H1 (cell line): ENCODE data around the gene KLK12. TPM values are rescaled to one million over a fixed set of nuclear protein-coding genes. Genes with fewer than 3 reads are reported as not detected.
A peak's percentile ranks its signal among the peaks of the same experiment; 100 is the strongest.

Experiments
- CTCF ChIA-PET: fragments of 300-600 bp; sonication (Branson Sonifier 250); formaldehyde crosslinking; loops from one replicate; lab custom pipeline; 2021; ENCODE audit not compliant: partially characterized antibody; lab: Charles Lee
- POLR2A ChIA-PET: fragments of 300-600 bp; sonication (Branson Sonifier 250); formaldehyde crosslinking; loops from one replicate; lab custom pipeline; 2021; ENCODE audit warnings: inconsistent platforms; ENCODE audit not compliant: partially characterized antibody; lab: Charles Lee
- DNase-seq, 2 experiments: peaks; one replicate each; pipeline versions ENCODE4 v3.0.0 to v3.0.0-alpha.2; 2010 to 2022; ENCODE audit warnings: low spot score in 2 of 2, low read depth in 1 of 2, mixed read lengths in 1 of 2
- FAIRE-seq: peaks from 2 replicates; lab custom pipeline; 2011; peaks lifted over from hg19 to GRCh38; lab: Jason Lieb, UNC
- H2AFZ ChIP-seq: 2 replicates; pipeline ENCODE4 v1.8.1; 2012; ENCODE audit warnings: low read length, inconsistent platforms
- H2AK5ac ChIP-seq: 2 replicates; pipeline ENCODE4 v1.6.1; 2013; ENCODE audit warnings: low read depth, low read length
- H2BK120ac ChIP-seq: replicated peaks from 2 replicates; pipeline ENCODE3; 2013; ENCODE audit warnings: low read depth, low read length, inconsistent platforms
- H2BK12ac ChIP-seq: 2 replicates; pipeline ENCODE4 v1.6.1; 2013; ENCODE audit warnings: low read depth, low read length
- H2BK15ac ChIP-seq: 2 replicates; pipeline ENCODE4 v1.6.1; 2013; ENCODE audit warnings: low read length
- H2BK20ac ChIP-seq: 2 replicates; pipeline ENCODE4 v1.6.1; 2013; ENCODE audit warnings: low read length
- H2BK5ac ChIP-seq: 2 replicates; pipeline ENCODE4 v1.6.1; 2013; ENCODE audit warnings: low read depth, low read length
- H3K14ac ChIP-seq: 2 replicates; pipeline ENCODE4 v1.6.1; 2013; ENCODE audit warnings: inconsistent platforms; ENCODE audit not compliant: insufficient read length
- H3K18ac ChIP-seq: 2 replicates; pipeline ENCODE4 v1.6.1; 2013; ENCODE audit warnings: low read length; ENCODE audit errors: extremely low read depth
- H3K23ac ChIP-seq: 2 replicates; pipeline ENCODE4 v1.6.1; 2013; ENCODE audit warnings: inconsistent platforms; ENCODE audit not compliant: insufficient read length
- H3K23me2 ChIP-seq: 2 replicates; pipeline ENCODE4 v1.6.1; 2013; ENCODE audit warnings: low read depth, low read length
- H3K27ac ChIP-seq: 2 replicates; pipeline ENCODE4 v1.6.1; 2011; ENCODE audit warnings: low read depth, low read length, inconsistent platforms
- H3K27me3 ChIP-seq, 4 experiments: replicated peaks in 1 of 4; 1 replicate in 1 of 4; 2 replicates in 3 of 4; pipeline versions ENCODE4 v1.6.1 to v1.8.1; 2011 to 2013; ENCODE audit warnings: low read length in 3 of 4, mild to moderate bottlenecking in 3 of 4, inconsistent platforms in 2 of 4, mixed read lengths in 2 of 4, moderate library complexity in 1 of 4; ENCODE audit not compliant: control insufficient read depth in 3 of 4, insufficient read depth in 3 of 4; ENCODE audit errors: extremely low read depth in 1 of 4
- H3K36me3 ChIP-seq, 4 experiments: 2 replicates each; pipeline versions ENCODE4 v1.6.1 to v1.8.1; 2011 to 2013; ENCODE audit warnings: mild to moderate bottlenecking in 4 of 4, low read length in 3 of 4, moderate library complexity in 2 of 4, control low read depth in 1 of 4, inconsistent platforms in 1 of 4; ENCODE audit not compliant: insufficient read depth in 4 of 4, control insufficient read depth in 2 of 4
- H3K4ac ChIP-seq: replicated peaks from 2 replicates; pipeline ENCODE3; 2013; ENCODE audit warnings: low read length, low read depth, mixed read lengths, inconsistent platforms; ENCODE audit not compliant: insufficient read length
- H3K4me1 ChIP-seq, 4 experiments: replicated peaks in 1 of 4; 1 replicate in 1 of 4; 2 replicates in 3 of 4; pipeline versions ENCODE4 v1.6.1 to v1.8.1; 2011 to 2013; ENCODE audit warnings: low read length in 3 of 4, inconsistent platforms in 2 of 4, mixed read lengths in 1 of 4; ENCODE audit not compliant: insufficient read depth in 4 of 4, control insufficient read depth in 3 of 4
- H3K4me2 ChIP-seq, 2 experiments: 2 replicates each; pipeline versions ENCODE4 v1.6.1 to v1.8.1; 2011 to 2013; ENCODE audit warnings: low read depth in 2 of 2, low read length in 2 of 2, control low read depth in 1 of 2, inconsistent platforms in 1 of 2, mild to moderate bottlenecking in 1 of 2; ENCODE audit not compliant: insufficient read depth in 1 of 2
- H3K4me3 ChIP-seq, 4 experiments: fragments of 200-600, 300-600 bp in 1 of 4; sonication (generic), shearing (Covaris generic), sonication (Bioruptor Twin) in 1 of 4; 2 replicates each; pipeline versions ENCODE4 v1.5.1 to v1.8.1; 2011 to 2016; ENCODE audit warnings: low read length in 4 of 4, low read depth in 3 of 4, control low read depth in 2 of 4, inconsistent platforms in 2 of 4, mild to moderate bottlenecking in 2 of 4, mixed read lengths in 1 of 4, moderate library complexity in 1 of 4; ENCODE audit not compliant: insufficient read depth in 2 of 4; ENCODE audit errors: extremely low read depth in 1 of 4
- H3K56ac ChIP-seq: replicated peaks from 2 replicates; pipeline ENCODE3; 2013; ENCODE audit warnings: low read depth, mild to moderate bottlenecking, mixed read lengths, low read length, inconsistent platforms; ENCODE audit not compliant: insufficient read length
- H3K79me1 ChIP-seq: 2 replicates; pipeline ENCODE4 v1.6.1; 2013; ENCODE audit warnings: low read depth, low read length, control low read depth
- H3K79me2 ChIP-seq, 2 experiments: 2 replicates each; pipeline versions ENCODE4 v1.6.1 to v1.8.1; 2012 to 2013; ENCODE audit warnings: low read length in 2 of 2, mild to moderate bottlenecking in 2 of 2, inconsistent platforms in 1 of 2; ENCODE audit not compliant: insufficient read depth in 2 of 2, control insufficient read depth in 1 of 2
- H3K9ac ChIP-seq, 4 experiments: replicated peaks in 1 of 4; 1 replicate in 1 of 4; 2 replicates in 3 of 4; pipeline versions ENCODE4 v1.6.1 to v1.8.1; 2011 to 2013; ENCODE audit warnings: low read depth in 3 of 4, low read length in 3 of 4, control low read depth in 2 of 4, mild to moderate bottlenecking in 2 of 4, moderate library complexity in 2 of 4, inconsistent platforms in 1 of 4; ENCODE audit errors: extremely low read depth in 1 of 4
- H3K9me3 ChIP-seq, 2 experiments: 2 replicates each; pipeline versions ENCODE4 v1.6.1 to v1.8.1; 2012 to 2013; ENCODE audit warnings: mild to moderate bottlenecking in 2 of 2, moderate library complexity in 2 of 2, control low read depth in 1 of 2, inconsistent platforms in 1 of 2, low read depth in 1 of 2, low read length in 1 of 2, mixed read lengths in 1 of 2; ENCODE audit not compliant: insufficient read depth in 2 of 2
- H4K20me1 ChIP-seq, 2 experiments: replicated peaks in 1 of 2; 2 replicates each; pipeline versions ENCODE3 to v1.8.1; 2011 to 2013; ENCODE audit warnings: inconsistent platforms in 2 of 2, low read length in 2 of 2, mild to moderate bottlenecking in 1 of 2; ENCODE audit not compliant: insufficient read depth in 2 of 2, control insufficient read depth in 1 of 2
- H4K5ac ChIP-seq: 2 replicates; pipeline ENCODE4 v1.6.1; 2013; ENCODE audit warnings: low read length, low read depth, mixed read lengths, inconsistent platforms; ENCODE audit not compliant: insufficient read length
- H4K8ac ChIP-seq: 2 replicates; pipeline ENCODE4 v1.8.0; 2013; ENCODE audit warnings: mild to moderate bottlenecking, moderate library complexity, low read length, inconsistent platforms; ENCODE audit not compliant: insufficient read depth; ENCODE audit errors: extremely low read depth
- H4K91ac ChIP-seq: replicated peaks from 2 replicates; pipeline ENCODE3; 2013; ENCODE audit warnings: low read length, mixed read lengths, inconsistent platforms; ENCODE audit not compliant: insufficient read length
- ASH2L ChIP-seq: fragments of 200-600, 300-600 bp; sonication (generic); IDR thresholded peaks from one replicate; pipeline ENCODE4 v1.7.1; 2017; ENCODE audit warnings: low read length
- BCL11A ChIP-seq, 2 experiments: IDR thresholded peaks; one replicate each; pipeline ENCODE4 v1.6.1; 2011; ENCODE audit warnings: low read depth in 2 of 2, low read length in 2 of 2, mild to moderate bottlenecking in 2 of 2
- BRCA1 ChIP-seq: IDR thresholded peaks from 2 replicates; pipeline ENCODE4 v1.6.1; 2012; ENCODE audit warnings: low read depth, low read length, improper control_type of control experiment
- EZH2 ChIP-seq: fragments of 200-600 bp; sonication (generic); IDR thresholded peaks from 2 replicates; pipeline ENCODE4 v1.7.1; 2012; ENCODE audit warnings: low read depth, mild to moderate bottlenecking, moderate library complexity, low read length, inconsistent platforms; ENCODE audit not compliant: severe bottlenecking
- HDAC6 ChIP-seq: IDR thresholded peaks from one replicate; pipeline ENCODE4 v1.7.1; 2012; ENCODE audit warnings: low read depth, mild to moderate bottlenecking, inconsistent platforms, low read length, moderate library complexity
- JUND ChIP-seq: IDR thresholded peaks from 2 replicates; pipeline ENCODE4 v1.6.1; 2011; ENCODE audit warnings: mild to moderate bottlenecking, improper control_type of control experiment, low read length
- KDM4A ChIP-seq: IDR thresholded peaks from one replicate; pipeline ENCODE4 v1.7.1; 2012; ENCODE audit warnings: low read depth, mild to moderate bottlenecking, moderate library complexity, low read length, inconsistent platforms; ENCODE audit not compliant: severe bottlenecking
- POLR2AphosphoS5 ChIP-seq: IDR thresholded peaks from 2 replicates; pipeline ENCODE4 v1.6.1; 2011; ENCODE audit warnings: low read depth, low read length
- RAD21 ChIP-seq, 2 experiments: IDR thresholded peaks in 1 of 2; conservative IDR thresholded peaks in 1 of 2; 2 replicates each; pipeline ENCODE4 v1.6.1; 2011; ENCODE audit warnings: low read depth in 2 of 2, low read length in 2 of 2, improper control_type of control experiment in 1 of 2, inconsistent platforms in 1 of 2, mild to moderate bottlenecking in 1 of 2, moderate library complexity in 1 of 2
- RXRA ChIP-seq: IDR thresholded peaks from 2 replicates; pipeline ENCODE4 v1.6.1; 2011; ENCODE audit warnings: low read depth, mild to moderate bottlenecking, low read length, moderate library complexity; ENCODE audit not compliant: insufficient read depth
- SP2 ChIP-seq: IDR thresholded peaks from 2 replicates; pipeline ENCODE4 v1.6.1; 2012; ENCODE audit warnings: mild to moderate bottlenecking, low read length, inconsistent platforms
- SP4 ChIP-seq: IDR thresholded peaks from 2 replicates; pipeline ENCODE4 v1.6.1; 2012; ENCODE audit warnings: low read length, inconsistent platforms
- SUZ12 ChIP-seq: fragments of 200-600 bp; sonication (generic); IDR thresholded peaks from 2 replicates; pipeline ENCODE4 v1.6.1; 2012; ENCODE audit warnings: mild to moderate bottlenecking, inconsistent platforms, low read length, moderate library complexity, mixed read lengths
- YY1 ChIP-seq: IDR thresholded peaks from 2 replicates; pipeline ENCODE4 v1.6.1; 2011; ENCODE audit warnings: low read depth, mild to moderate bottlenecking, low read length
- WGBS, 2 experiments: shearing (Covaris generic) in 1 of 2; methylation state at CpG; one replicate each; pipeline versions ENCODE4 v1.1.6 to v1.1.7; 2013 to 2015; ENCODE audit warnings: low lambda C conversion rate in 2 of 2, mixed read lengths in 2 of 2, inconsistent platforms in 1 of 2, low coverage in 1 of 2, missing lambda C conversion rate in 1 of 2; ENCODE audit not compliant: insufficient replicate concordance in 2 of 2, insufficient coverage in 1 of 2, insufficient read length in 1 of 2; ENCODE audit errors: extremely low coverage in 1 of 2, missing lambda C conversion rate in 1 of 2; 5-methylcytosine and 5-hydroxymethylcytosine counted together
- polyA plus RNA-seq, 7 experiments: library from polyadenylated mRNA; depleted of rRNA in 3 of 7; stranded (reverse) in 5 of 7; unstranded in 2 of 7; fragments of >200 nt in 5 of 7; fragments of 200-250 nt in 2 of 7; gene quantifications; 1 replicate in 5 of 7; 2 replicates in 1 of 7; 4 replicates in 1 of 7; pipeline versions ENCODE4 v1.2.1 to v1.2.3, GENCODE V29; 2011 to 2013; ENCODE audit warnings: missing spikeins in 2 of 7, mixed read lengths in 2 of 7
- total RNA-seq: library from RNA; stranded (reverse); fragmentation: NEBNext Ultra II Directional; extraction: Animal tissue kit (Norgen Biotek cat#: 25700); gene quantifications from 2 replicates; pipeline ENCODE4 v1.2.1, GENCODE V29; 2021

Gene KLK12
- total and polyA plus RNA-seq, 2 of the 8 experiments (the other 6 are each of a cell fraction or from before 2014, with no cell fraction given) = 0.24 TPM; not detected in 1

DNA sequence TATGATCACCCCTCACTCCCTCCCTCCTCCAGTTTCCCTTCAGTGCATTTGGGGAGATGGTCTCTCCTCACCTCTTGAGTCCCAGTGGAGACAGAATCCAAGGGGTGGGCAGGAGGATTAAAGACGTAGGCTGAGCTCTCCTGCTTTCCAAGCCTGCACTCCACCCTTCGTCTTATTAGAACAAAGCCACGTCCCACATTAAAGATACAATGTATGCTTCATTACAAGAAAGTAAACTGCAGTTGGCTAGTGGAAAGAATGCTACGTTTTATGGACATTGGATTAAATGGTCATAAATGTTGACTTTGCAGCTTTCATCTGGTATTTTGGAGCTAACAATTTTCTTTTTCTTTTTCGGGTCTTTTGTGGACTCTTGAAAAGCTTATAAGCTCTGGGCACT, 6.9 kb downstream of the KLK12 start:
- POLR2A ChIA-PET = interaction anchor here (1.0 to 1.6 kb wide), 5 partner anchors 10 to 233 kb away, joined by 3 to 6 read pairs (median 3); partner anchors contain the start of gene KLK13
- Histone ChIP-seq H3K56ac (no peak overlapping the region), H3K9me3 (no peaks in the 10 kb centered on the region), H3K4me2 (no peak overlapping the region), H2BK5ac (no peak overlapping the region), H3K9ac (no peak overlapping the region), H3K4me1 (peaks cover 3 to 25% (median 17%) of the 10 kb centered on the region in 4 experiments), H2BK15ac (0 out of 2 replicates have a peak overlapping the region, but pooled peaks have one; percentile 81), H3K14ac (no peak overlapping the region), H3K79me1 (no peaks in the 10 kb centered on the region), H2BK120ac (no peak overlapping the region), H4K91ac (no peak overlapping the region), H4K20me1 (no peaks in the 10 kb centered on the region), H2AK5ac (no peak overlapping the region), H3K4ac (no peak overlapping the region), H2BK12ac (0 out of 2 replicates have a peak overlapping the region, but pooled peaks have one; percentile 39), H3K23me2 (no peaks in the 10 kb centered on the region; the same call in 1 of the 2 replicates), H3K4me3 (no peak overlapping the region), H3K79me2 (no peaks in the 10 kb centered on the region), H3K27me3 (no peaks in the 10 kb centered on the region; a peak in 1 of 7 replicates), H2BK20ac (no peak overlapping the region), H2AFZ (no peak overlapping the region), H4K5ac (no peak overlapping the region), H3K27ac (no peak overlapping the region), H4K8ac (no peak overlapping the region), H3K23ac (no peak overlapping the region), H3K36me3 (no peaks in the 10 kb centered on the region), H3K18ac (no peak overlapping the region)
- DNase-seq (no peak), FAIRE-seq (no peak)
- 82% methylated on average over 5 of the region's 5 CpGs; no CpG with 5 or more reads in 1 of the 2 experiments for WGBS, 2 experiments
- CTCF ChIA-PET = interaction anchor here (0.8 to 15.0 kb wide), 8 partner anchors 9 to 65 kb away, joined by 3 to 269 read pairs (median 4); no protein-coding TSS in a partner anchor
- TF ChIP-seq YY1 (no peak), SP4 (no peak), JUND (no peak), HDAC6 (no peak), RXRA (no peak), ASH2L (no peak), BRCA1 (no peak), BCL11A (IDR thresholded peaks at IDR 0.05; ENCODE audit: low read depth in 2 of 2, low read length in 2 of 2) (no peak), RAD21 (IDR thresholded peaks at IDR 0.05 in 1 of 2, conservative IDR thresholded peaks at IDR 0.05 in 1 of 2; ENCODE audit: low read depth in 2 of 2, low read length in 2 of 2) (no peak), EZH2 (no peak), SP2 (no peak), KDM4A (no peak), POLR2AphosphoS5 (no peak), SUZ12 (no peak)
